ENCODE results near the gene DCTN4. TPM values are rescaled to one million over a fixed set of nuclear protein-coding genes. Genes with fewer than 3 reads are reported as not detected.

DCTN4 gene
- polyA plus RNA-seq, 2 of the 4 experiments (the other 2 are of a cell fraction), result 18.7 to 38.4 TPM

DNA sequence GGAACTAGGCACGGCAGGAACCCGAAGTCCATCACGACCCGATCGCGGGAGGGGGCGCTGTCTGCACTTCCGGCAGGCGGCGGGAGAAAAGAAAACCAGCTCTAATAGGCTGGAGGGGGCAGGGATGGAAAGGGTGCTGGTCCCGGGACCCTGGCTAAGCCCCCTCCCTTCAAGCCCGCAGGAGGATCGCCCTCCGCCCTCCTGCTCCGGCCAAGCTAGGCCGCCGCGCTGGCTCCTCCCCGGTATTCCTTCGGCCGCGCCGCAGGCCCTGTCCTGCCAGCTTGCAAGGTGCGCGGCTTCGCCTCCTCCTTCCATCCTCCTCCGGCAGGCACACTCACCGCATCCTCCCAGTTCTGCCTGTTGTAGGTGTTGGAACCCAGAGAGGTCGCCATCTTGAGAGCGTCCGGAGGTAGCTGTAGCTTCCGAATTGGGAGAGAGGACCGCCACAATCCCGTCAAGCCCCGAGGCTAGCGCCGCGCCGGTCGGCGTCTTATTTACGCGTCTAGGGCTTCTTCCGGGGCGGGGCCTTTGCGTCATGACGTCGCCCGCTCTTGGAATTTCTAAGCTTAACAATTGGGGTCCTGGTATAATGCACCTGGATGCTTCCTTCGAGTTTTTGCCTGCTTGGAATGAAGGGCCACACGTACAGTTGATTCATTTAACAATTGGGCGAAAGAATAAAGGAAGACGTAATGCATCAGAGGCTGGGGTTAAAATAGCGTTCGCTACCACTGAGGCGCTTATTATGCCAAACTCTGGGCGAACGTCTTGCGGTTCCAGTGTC is 58.0 kb downstream of the DCTN4 start, which contains the start of gene RBM22:
Gene RBM22 (minus strand): TSS at position 469 of the 784 bp plus-strand sequence. CDS start 77 bp downstream, at position 392.
- 2% methylated on average over 58 of the region's 59 CpGs for WGBS (ENCODE audit: missing lambda C conversion rate)
- Histone ChIP-seq H3K4me2 (peak within 1 kb of the TSS; percentile 95), H3K4me3 (peak within 1 kb of the TSS; percentile 97), H3K9me3 (no peaks in the 10 kb centered on the region), H3K4me1 (peaks cover 14% of the 10 kb centered on the region), H3K27ac (peak within 1 kb of the TSS; percentile 98 to 99)
- ChIA-PET POLR2A (interaction anchor here (0.6 to 1.9 kb wide), 13 partner anchors 8 to 251 kb away, joined by 3 to 22 read pairs (median 4); partner anchors contain the start of genes DCTN4, SMIM3 and SYNPO), CTCF (interaction anchor here (0.7 to 4.5 kb wide), 21 partner anchors 8 to 381 kb away, joined by 3 to 28 read pairs (median 3); partner anchors contain the start of genes MYOZ3, SMIM3 and SYNPO)
- DNase-seq (ENCODE audit: low read depth in 1 of 2, low spot score in 1 of 2) (peak; percentile 74 to 90), FAIRE-seq (no peak), ATAC-seq (peak; percentile 96 to 98)
- TF ChIP-seq KDM5A (IDR thresholded peaks at IDR 0.05) (peak; percentile 72), ESRRA (IDR thresholded peaks at IDR 0.05; ENCODE audit: borderline replicate concordance, low read length) (no peak), RFX5 (IDR thresholded peaks at IDR 0.05) (no peak), HES2 (IDR thresholded peaks at IDR 0.05) (no peak), HMGXB4 (CRISPR knock-in tag; IDR thresholded peaks at IDR 0.05; ENCODE audit: borderline replicate concordance) (peak; percentile 46; the same call in 1 of the 2 replicates), HDAC2 (IDR thresholded peaks at IDR 0.05) (no peak), PHF8 (IDR thresholded peaks at IDR 0.05; ENCODE audit: borderline replicate concordance, low read depth) (peak; percentile 85), EHMT2 (IDR thresholded peaks at IDR 0.05; ENCODE audit: low read depth) (no peak), FOSB (CRISPR knock-in tag; IDR thresholded peaks at IDR 0.05) (no peak), RAD21 (conservative IDR thresholded peaks at IDR 0.05 in 1 of 2, IDR thresholded peaks at IDR 0.05 in 1 of 2) (peak in 1 of 2 experiments; percentile 6; a peak in 1 of 5 replicates), ZFP36 (IDR thresholded peaks at IDR 0.05; ENCODE audit: borderline replicate concordance, partially characterized antibody) (no peak), POLR2AphosphoS2 (conservative IDR thresholded peaks at IDR 0.05; ENCODE audit: low read length) (no peak), FOSL2 (IDR thresholded peaks at IDR 0.05) (no peak), FOSL2 (CRISPR knock-in tag; IDR thresholded peaks at IDR 0.05) (no peak), KDM1A (IDR thresholded peaks at IDR 0.05; ENCODE audit: low read depth) (no peak), NR3C1 (IDR thresholded peaks at IDR 0.05) (no peak), CBX2 (IDR thresholded peaks at IDR 0.05; ENCODE audit: borderline replicate concordance, low read depth) (no peak), NPAS2 (CRISPR knock-in tag; IDR thresholded peaks at IDR 0.05; ENCODE audit: borderline replicate concordance) (no peak), E2F6 (IDR thresholded peaks at IDR 0.05; ENCODE audit: borderline replicate concordance, low read depth) (peak; percentile 54; the same call in 1 of the 2 replicates), JUN (IDR thresholded peaks at IDR 0.05) (peak; percentile 77 to 90), ZNF302 (CRISPR knock-in tag; IDR thresholded peaks at IDR 0.05) (no peak), FOXS1 (CRISPR knock-in tag; IDR thresholded peaks at IDR 0.05) (no peak), ZSCAN20 (CRISPR knock-in tag; IDR thresholded peaks at IDR 0.05) (no peak), POLR2A (IDR thresholded peaks at IDR 0.05; ENCODE audit: low read length) (peak; percentile 80), TP53 (CRISPR knock-in tag; IDR thresholded peaks at IDR 0.05) (no peak), CHD4 (IDR thresholded peaks at IDR 0.05; ENCODE audit: borderline replicate concordance) (no peak), JUNB (IDR thresholded peaks at IDR 0.05) (no peak), CTCF (IDR thresholded peaks at IDR 0.05) (peak; percentile 60), CBX8 (IDR thresholded peaks at IDR 0.05) (no peak), RCOR1 (IDR thresholded peaks at IDR 0.05; ENCODE audit: low read depth, low read length) (no peak)
- TF ChIP-seq, protein P1, sequence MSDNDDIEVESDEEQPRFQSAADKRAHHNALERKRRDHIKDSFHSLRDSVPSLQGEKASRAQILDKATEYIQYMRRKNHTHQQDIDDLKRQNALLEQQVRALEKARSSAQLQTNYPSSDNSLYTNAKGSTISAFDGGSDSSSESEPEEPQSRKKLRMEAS (IDR thresholded peaks at IDR 0.05), result peak; percentile 27; the same call in 1 of the 2 replicates
- TF ChIP-seq, protein P2, sequence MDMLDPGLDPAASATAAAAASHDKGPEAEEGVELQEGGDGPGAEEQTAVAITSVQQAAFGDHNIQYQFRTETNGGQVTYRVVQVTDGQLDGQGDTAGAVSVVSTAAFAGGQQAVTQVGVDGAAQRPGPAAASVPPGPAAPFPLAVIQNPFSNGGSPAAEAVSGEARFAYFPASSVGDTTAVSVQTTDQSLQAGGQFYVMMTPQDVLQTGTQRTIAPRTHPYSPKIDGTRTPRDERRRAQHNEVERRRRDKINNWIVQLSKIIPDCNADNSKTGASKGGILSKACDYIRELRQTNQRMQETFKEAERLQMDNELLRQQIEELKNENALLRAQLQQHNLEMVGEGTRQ (IDR thresholded peaks at IDR 0.05), result no peak
- TF ChIP-seq, protein P3, sequence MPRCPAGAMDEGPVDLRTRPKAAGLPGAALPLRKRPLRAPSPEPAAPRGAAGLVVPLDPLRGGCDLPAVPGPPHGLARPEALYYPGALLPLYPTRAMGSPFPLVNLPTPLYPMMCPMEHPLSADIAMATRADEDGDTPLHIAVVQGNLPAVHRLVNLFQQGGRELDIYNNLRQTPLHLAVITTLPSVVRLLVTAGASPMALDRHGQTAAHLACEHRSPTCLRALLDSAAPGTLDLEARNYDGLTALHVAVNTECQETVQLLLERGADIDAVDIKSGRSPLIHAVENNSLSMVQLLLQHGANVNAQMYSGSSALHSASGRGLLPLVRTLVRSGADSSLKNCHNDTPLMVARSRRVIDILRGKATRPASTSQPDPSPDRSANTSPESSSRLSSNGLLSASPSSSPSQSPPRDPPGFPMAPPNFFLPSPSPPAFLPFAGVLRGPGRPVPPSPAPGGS (IDR thresholded peaks at IDR 0.05), result peak; percentile 62; the same call in 1 of the 3 replicates
- TF ChIP-seq, protein P4, sequence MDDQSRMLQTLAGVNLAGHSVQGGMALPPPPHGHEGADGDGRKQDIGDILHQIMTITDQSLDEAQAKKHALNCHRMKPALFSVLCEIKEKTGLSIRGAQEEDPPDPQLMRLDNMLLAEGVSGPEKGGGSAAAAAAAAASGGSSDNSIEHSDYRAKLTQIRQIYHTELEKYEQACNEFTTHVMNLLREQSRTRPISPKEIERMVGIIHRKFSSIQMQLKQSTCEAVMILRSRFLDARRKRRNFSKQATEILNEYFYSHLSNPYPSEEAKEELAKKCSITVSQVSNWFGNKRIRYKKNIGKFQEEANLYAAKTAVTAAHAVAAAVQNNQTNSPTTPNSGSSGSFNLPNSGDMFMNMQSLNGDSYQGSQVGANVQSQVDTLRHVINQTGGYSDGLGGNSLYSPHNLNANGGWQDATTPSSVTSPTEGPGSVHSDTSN (IDR thresholded peaks at IDR 0.05), result no peak
